Measurements from ENCODE around the gene RTN4RL2. TPM values are rescaled to one million over a fixed set of nuclear protein-coding genes. Genes with fewer than 3 reads are reported as not detected.

RTN4RL2 gene
- total RNA-seq, 1 experiment from 2014 or later, result 4.6 TPM

- DNase-seq, result no peak
- H3F3A ChIP-seq (ENCODE audit: insufficient read depth, low read depth), result peaks cover 3% of the 10 kb centered on the region; the same call in 1 of the 2 replicates
These were observed 53.7 kb downstream of the RTN4RL2 start for GRCh38 chr11:57513911-57514537.

GRCh38 chr11:57514538-57515331 lies 54.4 kb downstream of the RTN4RL2 start:
- Histone ChIP-seq H3F3A (ENCODE audit: insufficient read depth, low read depth) (peaks cover 3% of the 10 kb centered on the region; the same call in 1 of the 2 replicates), H3K79me2 (ENCODE audit: low read depth) (no peaks in the 10 kb centered on the region), H3K4me3 (peak overlapping the region; percentile 69), H3K9me2 (ENCODE audit: insufficient read depth) (no peaks in the 10 kb centered on the region), H3K4me1 (replicated peaks; ENCODE audit: insufficient read depth) (peaks cover 12% of the 10 kb centered on the region; the same call in 1 of the 2 replicates), H3K36me3 (ENCODE audit: low read depth) (no peaks in the 10 kb centered on the region), H3K4me2 (peak overlapping the region; percentile 81), H3K9me3 (ENCODE audit: insufficient read depth, low read depth) (no peaks in the 10 kb centered on the region), H3K27ac (no peak overlapping the region), H2AFZ (peak overlapping the region; percentile 80), H3K27me3 (ENCODE audit: insufficient read depth, low read depth) (peaks cover 21% of the 10 kb centered on the region), H4K20me1 (ENCODE audit: insufficient read depth) (no peaks in the 10 kb centered on the region)
- peak in 1 of 2 experiments; percentile 17 for DNase-seq
- ChIA-PET CTCF (interaction anchor here (0.6 to 1.2 kb wide), 2 partner anchors 11 to 21 kb away, joined by 4 to 10 read pairs; no protein-coding TSS in a partner anchor), POLR2A (ENCODE audit: unreplicated experiment) (no interaction called here)
- BruUV-seq (replicated peaks), result no TSS peak
- intact Hi-C loops (cut with micrococcal nuclease; ENCODE audit: unreplicated experiment), result no loop called here
- TF ChIP-seq EZH2 (IDR thresholded peaks at IDR 0.05; ENCODE audit: low read depth) (peak; percentile 79), CTCF (conservative IDR thresholded peaks at IDR 0.05) (no peak)

More at GRCh38 chr11:57513911-57514537, 53.7 kb downstream of the RTN4RL2 start:
- H3K9me2 ChIP-seq (ENCODE audit: insufficient read depth), result no peaks in the 10 kb centered on the region
- intact Hi-C loops (cut with micrococcal nuclease; ENCODE audit: unreplicated experiment), result no loop called here
- peak overlapping the region; percentile 69; the same call in 1 of the 2 replicates for H3K4me3 ChIP-seq
- H2AFZ ChIP-seq, result no peak overlapping the region
- no peaks in the 10 kb centered on the region for H4K20me1 ChIP-seq (ENCODE audit: insufficient read depth)
- no TSS peak for BruUV-seq (replicated peaks)
- CTCF ChIA-PET, result interaction anchor here (0.6 to 1.2 kb wide), 2 partner anchors 11 to 20 kb away, joined by 4 to 10 read pairs; no protein-coding TSS in a partner anchor
- POLR2A ChIA-PET (ENCODE audit: unreplicated experiment), result no interaction called here
- peak overlapping the region; percentile 81 for H3K4me2 ChIP-seq
- H3K79me2 ChIP-seq (ENCODE audit: low read depth), result no peaks in the 10 kb centered on the region
- no peak for TF ChIP-seq EZH2 (IDR thresholded peaks at IDR 0.05; ENCODE audit: low read depth)
- TF ChIP-seq CTCF (conservative IDR thresholded peaks at IDR 0.05), result no peak
- H3K27ac ChIP-seq, result no peak overlapping the region
- no peaks in the 10 kb centered on the region for H3K9me3 ChIP-seq (ENCODE audit: insufficient read depth, low read depth)
- H3K27me3 ChIP-seq (ENCODE audit: insufficient read depth, low read depth), result peaks cover 21% of the 10 kb centered on the region
- H3K36me3 ChIP-seq (ENCODE audit: low read depth), result no peaks in the 10 kb centered on the region
- H3K4me1 ChIP-seq (replicated peaks; ENCODE audit: insufficient read depth), result peaks cover 12% of the 10 kb centered on the region; the same call in 1 of the 2 replicates

- intact Hi-C loops (cut with micrococcal nuclease; ENCODE audit: unreplicated experiment), result no loop called here
These were observed 55.2 kb downstream of the RTN4RL2 start, which contains the start of gene SLC43A1 for GRCh38 chr11:57515332-57516060. Gene SLC43A1 (minus strand): TSS chr11:57515702. CDS start chr11:57514111, 1,591 bp downstream.

More at GRCh38 chr11:57515332-57516060, 55.2 kb downstream of the RTN4RL2 start, which contains the start of gene SLC43A1:
- H3F3A ChIP-seq (ENCODE audit: insufficient read depth, low read depth), result peaks cover 3% of the 10 kb centered on the region; the same call in 1 of the 2 replicates
- peak within 1 kb of the TSS; percentile 69 for H3K4me3 ChIP-seq
- TF ChIP-seq EZH2 (IDR thresholded peaks at IDR 0.05; ENCODE audit: low read depth) (no peak), CTCF (conservative IDR thresholded peaks at IDR 0.05) (no peak)
- peak within 1 kb of the TSS; percentile 80 for H2AFZ ChIP-seq
- H3K27me3 ChIP-seq (ENCODE audit: insufficient read depth, low read depth), result peaks cover 21% of the 10 kb centered on the region
- no peaks in the 10 kb centered on the region for H3K79me2 ChIP-seq (ENCODE audit: low read depth)
- BruUV-seq (replicated peaks), result no TSS peak
- CTCF ChIA-PET, result interaction anchor here (0.7 to 1.2 kb wide), 2 partner anchors 14 to 22 kb away, joined by 3 to 10 read pairs; no protein-coding TSS in a partner anchor
- no peaks in the 10 kb centered on the region for H3K9me3 ChIP-seq (ENCODE audit: insufficient read depth, low read depth)
- H3K27ac ChIP-seq, result no peak within 1 kb of the TSS
- peak; percentile 42 to 49 for DNase-seq
- no peaks in the 10 kb centered on the region for H3K36me3 ChIP-seq (ENCODE audit: low read depth)
- peak within 1 kb of the TSS; percentile 81 for H3K4me2 ChIP-seq
- H3K4me1 ChIP-seq (replicated peaks; ENCODE audit: insufficient read depth), result peaks cover 12% of the 10 kb centered on the region; the same call in 1 of the 2 replicates
- no peaks in the 10 kb centered on the region for H3K9me2 ChIP-seq (ENCODE audit: insufficient read depth)
- POLR2A ChIA-PET (ENCODE audit: unreplicated experiment), result interaction anchor here (0.5 kb wide), 1 partner anchor 16 kb away, joined by 3 read pairs; no protein-coding TSS in a partner anchor
- H4K20me1 ChIP-seq (ENCODE audit: insufficient read depth), result no peaks in the 10 kb centered on the region

Data from PC-9 (cell line).